HCT116 (cell line): ENCODE measurements around the gene USP47. TPM values are rescaled to one million over a fixed set of nuclear protein-coding genes. Genes with fewer than 3 reads are reported as not detected.

Source experiments
- ATAC-seq: fragments of 200-7000 bp; cut with Tn5 transposase; 2 replicates; pipeline ENCODE4 v1.9.1; 2020; ENCODE audit warnings: mild to moderate bottlenecking, moderate library complexity
- BruUV-seq: library from RNA; stranded (reverse); fragments of 400-500 nt; replicated peaks from 2 replicates; lab custom pipeline; 2021; lab: Mats Ljungman, UMichigan
- CTCF ChIA-PET: fragments of 300-600 bp; sonication (Branson Sonifier 250); formaldehyde crosslinking; loops from one replicate; lab custom pipeline; 2021; ENCODE audit warnings: antibody characterized with exemption; lab: Charles Lee
- POLR2A ChIA-PET: fragments of 300-600, 350-600 bp; sonication (Branson Sonifier 250); formaldehyde crosslinking; loops from one replicate; lab custom pipeline; 2021; ENCODE audit warnings: antibody characterized with exemption; lab: Charles Lee
- RAD21 ChIA-PET, 2 experiments: fragments of 300-600 bp; sonication (Branson Sonifier 250); formaldehyde crosslinking; loops; one replicate each; lab custom pipeline; 2023; ENCODE audit warnings: low total read pairs in 2 of 2; ENCODE audit not compliant: uncharacterized antibody in 2 of 2, unreplicated experiment in 2 of 2, low non-redundant PET in 1 of 2; lab: Charles Lee
- DNase-seq: peaks from one replicate; pipeline ENCODE4 v3.0.0-alpha.2; 2010; ENCODE audit warnings: low read depth, low spot score
- H2AFZ ChIP-seq: fragments of 200-600 bp; shearing (Covaris generic), sonication (generic); 2 replicates; pipeline ENCODE4 v1.6.1; 2017; ENCODE audit warnings: low read depth, mixed run types, mixed read lengths, antibody characterized with exemption, low read length; ENCODE audit not compliant: poor library complexity, severe bottlenecking
- H3K27ac ChIP-seq: 2 replicates; pipeline ENCODE4 v1.5.1; 2012; ENCODE audit warnings: low read depth, low read length
- H3K27me3 ChIP-seq: fragments of 200-600 bp; sonication (generic); 2 replicates; pipeline ENCODE4 v1.6.1; 2016; ENCODE audit warnings: mixed run types, low read length, mixed read lengths; ENCODE audit not compliant: insufficient read depth
- H3K36me3 ChIP-seq, 2 experiments: fragments of 200-500 bp in 1 of 2; fragments of 200-600 bp in 1 of 2; sonication (Bioruptor generic) in 1 of 2; sonication (generic) in 1 of 2; 2 replicates each; pipeline versions ENCODE4 v1.5.1 to v1.6.1; 2014 to 2016; ENCODE audit warnings: low read length in 2 of 2, inconsistent platforms in 1 of 2, mixed read lengths in 1 of 2, mixed run types in 1 of 2; ENCODE audit not compliant: insufficient read depth in 2 of 2, control insufficient read depth in 1 of 2
- H3K4me1 ChIP-seq, 2 experiments: fragments of 200-600 bp in 1 of 2; sonication (generic) in 1 of 2; 2 replicates each; pipeline versions ENCODE4 v1.5.1 to v1.6.1; 2012 to 2017; ENCODE audit warnings: low read length in 2 of 2, inconsistent platforms in 1 of 2, mild to moderate bottlenecking in 1 of 2, mixed read lengths in 1 of 2, mixed run types in 1 of 2, moderate library complexity in 1 of 2; ENCODE audit not compliant: insufficient read depth in 2 of 2, control insufficient read depth in 1 of 2
- H3K4me2 ChIP-seq: fragments of 200-600 bp; sonication (generic); 2 replicates; pipeline ENCODE4 v1.6.1; 2017; ENCODE audit warnings: mixed run types, low read length, mixed read lengths
- H3K4me3 ChIP-seq, 2 experiments: fragments of 200-600 bp in 1 of 2; sonication (generic) in 1 of 2; replicated peaks in 1 of 2; 2 replicates each; pipeline ENCODE4 v1.5.1; 2011 to 2016; ENCODE audit warnings: low read length in 2 of 2, control low read depth in 1 of 2, low read depth in 1 of 2, mild to moderate bottlenecking in 1 of 2, mixed read lengths in 1 of 2, mixed run types in 1 of 2
- H3K79me2 ChIP-seq: fragments of 200-600 bp; sonication (generic); 2 replicates; pipeline ENCODE4 v1.6.1; 2017; ENCODE audit warnings: mild to moderate bottlenecking, mixed run types, low read length, moderate library complexity, mixed read lengths; ENCODE audit not compliant: insufficient read depth
- H3K9ac ChIP-seq: fragments of 200-600 bp; sonication (generic); 2 replicates; pipeline ENCODE4 v1.6.1; 2016; ENCODE audit warnings: low read length, mixed read lengths
- H3K9me2 ChIP-seq: fragments of 200-600 bp; sonication (generic), shearing (Covaris generic); 2 replicates; pipeline ENCODE4 v1.6.1; 2017; ENCODE audit warnings: mixed run types, mild to moderate bottlenecking, moderate library complexity; ENCODE audit not compliant: insufficient read depth
- H3K9me3 ChIP-seq, 2 experiments: fragments of 200-500 bp in 1 of 2; fragments of 200-600 bp in 1 of 2; sonication (Bioruptor generic) in 1 of 2; sonication (generic) in 1 of 2; 2 replicates each; pipeline ENCODE4 v1.6.1; 2014 to 2017; ENCODE audit warnings: low read length in 2 of 2, mixed read lengths in 2 of 2, inconsistent platforms in 1 of 2, low read depth in 1 of 2, mild to moderate bottlenecking in 1 of 2, mixed run types in 1 of 2, moderate library complexity in 1 of 2; ENCODE audit not compliant: control insufficient read depth in 1 of 2, insufficient read depth in 1 of 2
- H4K20me1 ChIP-seq: fragments of 200-600 bp; sonication (generic), shearing (Covaris generic); 2 replicates; pipeline ENCODE4 v1.6.1; 2017; ENCODE audit warnings: mixed run types, mild to moderate bottlenecking, moderate library complexity; ENCODE audit not compliant: insufficient read depth
- ATF3 ChIP-seq: IDR thresholded peaks from 2 replicates; pipeline ENCODE4 v1.6.1; 2012
- CBX3 ChIP-seq: IDR thresholded peaks from 2 replicates; pipeline ENCODE4 v1.6.1; 2012; ENCODE audit warnings: low read depth
- CEBPB ChIP-seq: IDR thresholded peaks from 2 replicates; pipeline ENCODE4 v1.6.1; 2012; ENCODE audit warnings: low read depth
- CTCF ChIP-seq, 3 experiments: fragments of 200-600 bp in 1 of 3; sonication (generic) in 1 of 3; IDR thresholded peaks in 2 of 3; conservative IDR thresholded peaks in 1 of 3; 2 replicates each; pipeline ENCODE4 v1.5.1; 2012 to 2017; ENCODE audit warnings: low read depth in 2 of 3, low read length in 2 of 3, antibody characterized with exemption in 1 of 3, borderline replicate concordance in 1 of 3, control low read depth in 1 of 3, mild to moderate bottlenecking in 1 of 3, mixed read lengths in 1 of 3, mixed run types in 1 of 3, moderate library complexity in 1 of 3; ENCODE audit not compliant: insufficient read depth in 1 of 3
- EGR1 ChIP-seq: IDR thresholded peaks from 2 replicates; pipeline ENCODE4 v1.6.1; 2012; ENCODE audit warnings: low read depth
- ELF1 ChIP-seq: IDR thresholded peaks from 2 replicates; pipeline ENCODE4 v1.6.1; 2012; ENCODE audit warnings: low read depth, borderline replicate concordance
- EZH2 ChIP-seq: fragments of 200-600 bp; sonication (generic); IDR thresholded peaks from 2 replicates; pipeline ENCODE4 v1.6.1; 2017; ENCODE audit warnings: antibody characterized with exemption, mixed run types
- FOSL1 ChIP-seq: IDR thresholded peaks from 2 replicates; pipeline ENCODE4 v1.6.1; 2012; ENCODE audit warnings: low read depth
- JUND ChIP-seq: IDR thresholded peaks from 2 replicates; pipeline ENCODE4 v1.6.1; 2012
- MAX ChIP-seq: IDR thresholded peaks from 2 replicates; pipeline ENCODE4 v1.6.1; 2012
- POLR2A ChIP-seq: IDR thresholded peaks from 2 replicates; pipeline ENCODE4 v1.7.0; 2011; ENCODE audit warnings: borderline replicate concordance; ENCODE audit not compliant: insufficient read depth, insufficient read length; ENCODE audit errors: extremely low read depth
- RAD21 ChIP-seq: IDR thresholded peaks from 2 replicates; pipeline ENCODE4 v1.6.1; 2012; ENCODE audit warnings: low read depth, mild to moderate bottlenecking
- REST ChIP-seq: IDR thresholded peaks from 2 replicates; pipeline ENCODE4 v1.6.1; 2012; ENCODE audit warnings: low read depth
- SP1 ChIP-seq: IDR thresholded peaks from 2 replicates; pipeline ENCODE4 v1.6.1; 2012; ENCODE audit warnings: low read depth
- SRF ChIP-seq: IDR thresholded peaks from 2 replicates; pipeline ENCODE4 v1.6.1; 2012; ENCODE audit warnings: low read depth
- TCF7L2 ChIP-seq: IDR thresholded peaks from 2 replicates; pipeline ENCODE4 v1.7.0; 2011; ENCODE audit warnings: borderline replicate concordance, inconsistent platforms; ENCODE audit not compliant: insufficient read depth, insufficient read length; ENCODE audit errors: extremely low read depth
- YY1 ChIP-seq: IDR thresholded peaks from 2 replicates; pipeline ENCODE4 v1.6.1; 2011; ENCODE audit warnings: low read length, low read depth, moderate library complexity, mild to moderate bottlenecking; ENCODE audit not compliant: insufficient replicate concordance; ENCODE audit errors: extremely low read depth
- ZBTB33 ChIP-seq: IDR thresholded peaks from 2 replicates; pipeline ENCODE4 v1.6.1; 2011; ENCODE audit warnings: mild to moderate bottlenecking, low read length, moderate library complexity; ENCODE audit not compliant: insufficient replicate concordance; ENCODE audit errors: extremely low read depth
- ZFX ChIP-seq: fragments of 450-650 bp; IDR thresholded peaks from 2 replicates; pipeline ENCODE4 v1.6.1; 2017
- ZNF274 ChIP-seq: fragments of 200-500 bp; sonication (Bioruptor generic); IDR thresholded peaks from 2 replicates; pipeline ENCODE4 v1.6.1; 2014; ENCODE audit warnings: mild to moderate bottlenecking, low read depth, low read length, inconsistent platforms
- intact Hi-C: fragments of 100-400 bp; cut with micrococcal nuclease; formaldehyde crosslinking; loops from 2 replicates; pipeline ENCODE4 v1.10.0; 2022
- total RNA-seq: library from RNA; stranded (reverse); gene quantifications from one replicate; pipeline ENCODE4 v1.2.1, GENCODE V29; 2021; ENCODE audit not compliant: unreplicated experiment

The USP47 gene
- total RNA-seq, 1 experiment from 2014 or later = 18.9 TPM

GRCh38 chr11:11856638-11857037 lies 14.9 kb downstream of the USP47 start:
- DNase-seq (no peak), ATAC-seq (no peak)
- H3K79me2 ChIP-seq = peaks cover 93% of the 10 kb centered on the region
- no peaks in the 10 kb centered on the region for H3K9me2 ChIP-seq
- ChIA-PET CTCF (interaction anchor here (1.2 to 1.3 kb wide), 2 partner anchors 9 to 14 kb away, joined by 3 to 5 read pairs; no protein-coding TSS in a partner anchor), POLR2A (no interaction called here), RAD21 (no interaction called here)
- BruUV-seq = no TSS peak
- intact Hi-C loops = no loop called here
- no peaks in the 10 kb centered on the region for H3K36me3 ChIP-seq
- peaks cover 8% of the 10 kb centered on the region; the same call in 1 of the 2 replicates for H4K20me1 ChIP-seq
- no peak overlapping the region for H3K27ac ChIP-seq
- no peak overlapping the region for H3K4me2 ChIP-seq
- no peaks in the 10 kb centered on the region for H3K27me3 ChIP-seq
- H3K4me3 ChIP-seq = no peak overlapping the region
- TF ChIP-seq ATF3 (no peak), TCF7L2 (no peak), FOSL1 (no peak), JUND (no peak), REST (no peak), YY1 (no peak), POLR2A (no peak), CBX3 (no peak), CTCF (IDR thresholded peaks at IDR 0.05 in 2 of 3, conservative IDR thresholded peaks at IDR 0.05 in 1 of 3; ENCODE audit: borderline replicate concordance in 1 of 3, insufficient read depth in 1 of 3, low read depth in 2 of 3, low read length in 2 of 3) (no peak), MAX (no peak), EGR1 (no peak), ZFX (no peak), SRF (no peak), CEBPB (no peak), ELF1 (no peak), SP1 (no peak), EZH2 (no peak), ZBTB33 (no peak), ZNF274 (no peak), RAD21 (no peak)
- H2AFZ ChIP-seq = no peak overlapping the region
- H3K9me3 ChIP-seq = no peaks in the 10 kb centered on the region
- no peak overlapping the region for H3K9ac ChIP-seq
- no peaks in the 10 kb centered on the region for H3K4me1 ChIP-seq
